Medulla oblongata (tissue), 1 donor: ENCODE data around the gene ARHGEF3.
A peak's percentile ranks its signal among the peaks of the same experiment; 100 is the strongest.

Experiments used
- DNase-seq: peaks from one replicate; pipeline ENCODE4 v3.0.0-alpha.2; 2015; ENCODE audit errors: extremely low spot score

ARHGEF3 gene

DNA sequence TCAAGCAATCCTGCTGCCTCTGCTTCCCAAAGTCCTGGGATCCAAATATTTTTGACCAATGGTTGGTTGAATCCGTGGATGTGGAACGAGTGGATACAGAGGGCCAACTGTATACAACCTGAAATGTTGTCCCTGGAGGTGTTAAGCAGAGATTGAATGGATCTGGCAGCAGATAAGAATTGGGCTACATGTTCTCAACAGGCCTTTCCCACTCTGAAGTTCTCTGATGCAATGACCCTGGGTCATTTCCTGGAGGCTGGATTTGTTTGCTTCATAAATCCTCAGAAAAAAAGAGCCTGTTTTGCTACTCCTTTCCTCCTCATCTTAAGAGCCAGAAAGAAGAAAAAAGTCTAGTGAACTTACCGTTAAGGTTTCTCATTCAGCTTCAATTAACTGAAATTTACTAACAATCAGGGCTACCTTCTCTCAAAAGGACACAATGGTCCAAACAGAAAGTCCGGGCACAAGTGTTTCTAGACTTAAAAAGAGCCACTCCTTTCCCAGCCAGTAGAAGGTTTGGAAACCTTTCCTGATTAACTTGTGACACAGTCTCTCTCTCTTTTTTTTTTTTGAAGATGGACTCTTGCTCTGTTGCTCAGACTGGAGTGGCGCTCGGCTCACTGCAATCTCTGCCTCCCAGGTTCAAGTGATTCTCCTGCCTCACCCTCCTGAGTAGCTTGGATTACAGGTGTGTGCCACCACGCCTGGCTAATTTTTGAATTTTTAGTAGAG, 6.5 kb downstream of the ARHGEF3 start:
- DNase-seq, result no peak

DNA sequence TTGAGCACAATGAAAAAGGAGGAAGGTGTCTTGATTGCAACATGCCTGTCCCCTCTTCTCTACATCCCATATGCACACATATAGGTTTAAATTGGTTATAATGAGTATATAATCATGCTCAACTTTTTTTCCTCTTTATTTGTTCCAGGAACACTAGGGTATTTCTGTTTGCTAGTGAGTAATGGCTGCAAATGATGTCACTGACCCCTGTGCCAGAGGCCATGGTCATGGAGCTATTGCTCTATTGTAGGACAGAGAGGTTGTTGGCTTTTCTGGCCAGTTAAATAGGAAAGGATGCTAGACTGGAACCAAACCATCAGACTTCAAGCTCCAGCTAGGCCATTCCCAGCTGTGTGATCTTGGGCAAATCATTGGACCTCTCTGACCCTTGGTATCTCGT, 9.6 kb downstream of the ARHGEF3 start:
- no peak for DNase-seq

DNA sequence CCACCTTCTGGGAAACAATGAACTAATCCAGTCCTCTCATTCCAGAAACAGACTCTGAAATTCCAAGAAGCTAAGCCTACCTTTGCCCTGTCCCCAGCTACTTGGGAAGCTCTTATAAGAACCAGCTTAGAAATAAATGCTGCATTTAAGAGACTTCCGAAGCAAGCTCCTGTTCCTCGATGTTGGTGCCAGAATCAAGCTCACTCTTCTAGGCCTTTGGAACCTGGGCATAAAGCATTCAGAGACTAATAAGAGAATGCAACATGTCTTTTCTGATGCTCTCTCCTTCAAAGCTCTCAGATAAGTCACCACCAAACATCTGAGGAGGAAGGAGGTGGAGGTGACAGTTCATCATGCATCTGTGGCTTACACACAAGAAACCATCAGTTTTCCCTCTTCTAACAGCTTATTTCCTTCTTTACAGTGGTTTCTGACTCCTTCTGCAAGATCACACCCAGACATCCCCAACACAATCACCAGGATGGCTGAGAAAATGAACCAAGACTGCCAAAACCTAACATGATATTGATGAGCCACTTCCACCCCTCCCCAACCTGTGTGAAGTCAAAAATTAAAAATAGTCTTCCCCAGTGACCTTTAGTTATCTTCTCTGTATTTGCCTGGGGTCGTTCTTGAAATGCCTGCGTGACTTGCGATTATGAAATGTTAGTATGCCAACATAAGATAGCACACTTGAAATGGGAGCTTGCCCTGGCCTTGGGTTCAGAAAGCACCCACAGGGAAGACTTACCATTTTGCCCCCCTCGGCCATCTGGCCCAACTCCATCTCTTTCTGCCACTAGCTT, 11.5 kb downstream of the ARHGEF3 start:
- no peak for DNase-seq

DNA sequence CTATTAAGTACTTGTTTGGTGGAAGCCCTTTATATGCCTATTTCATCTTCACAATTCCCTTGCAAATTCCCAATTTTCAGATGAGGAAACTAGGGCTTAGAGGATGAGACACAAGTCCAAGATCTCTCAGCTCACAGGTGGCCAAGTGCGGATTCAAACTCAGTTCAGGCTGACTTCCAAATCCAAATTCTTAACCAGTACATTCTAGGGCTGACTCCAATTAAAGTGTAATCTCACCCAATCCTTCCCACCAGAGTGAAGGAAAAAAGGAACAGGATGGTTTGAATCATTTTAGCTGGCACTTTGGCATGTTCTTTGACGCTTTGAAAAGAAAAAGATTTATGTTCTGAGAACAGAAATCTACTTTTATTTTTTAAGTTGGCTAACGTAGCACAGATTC, 12.7 kb downstream of the ARHGEF3 start:
- no peak for DNase-seq

DNA sequence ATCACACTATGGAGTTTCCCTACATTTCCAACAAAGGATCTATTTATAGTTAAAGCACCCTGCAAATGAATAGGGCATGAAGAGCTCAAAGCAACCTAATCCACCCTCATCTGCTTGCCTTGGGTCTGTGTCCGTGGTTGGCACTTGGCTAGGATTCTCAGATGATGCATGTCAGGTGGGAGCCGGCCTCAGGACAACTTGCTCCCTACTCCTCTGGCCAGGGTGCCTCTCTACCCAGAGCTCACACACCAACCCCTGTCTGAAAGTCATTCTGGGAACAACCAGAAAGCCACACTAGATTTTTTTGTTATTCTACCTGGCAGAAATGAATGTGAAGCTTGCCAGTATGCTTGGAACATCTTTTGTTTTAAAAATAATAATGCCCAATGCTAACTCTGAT, 13.2 kb downstream of the ARHGEF3 start:
- no peak for DNase-seq

DNA sequence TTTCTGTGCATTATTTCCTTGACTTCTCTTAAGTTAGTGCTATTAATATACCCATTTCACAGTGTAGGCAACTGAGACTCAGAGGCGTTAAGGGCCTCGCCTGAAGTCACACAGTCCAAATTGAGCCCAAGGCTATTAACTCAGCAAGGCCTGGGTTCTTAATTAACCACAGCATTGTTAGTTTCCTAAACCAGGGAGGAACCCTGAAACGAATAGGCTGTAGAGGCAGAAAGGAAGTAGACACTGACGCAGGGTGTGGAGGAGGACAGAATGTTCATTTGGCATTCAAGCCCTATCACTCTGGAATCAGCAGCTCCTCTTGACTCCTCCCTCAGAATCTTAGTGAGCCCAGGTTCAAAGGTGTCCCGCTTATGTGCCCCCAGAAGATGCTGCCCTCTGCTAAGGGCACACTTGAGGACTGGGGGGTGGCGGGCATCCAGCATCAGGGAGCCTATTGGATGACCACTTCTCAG, 13.9 kb downstream of the ARHGEF3 start:
- DNase-seq, result no peak

DNA sequence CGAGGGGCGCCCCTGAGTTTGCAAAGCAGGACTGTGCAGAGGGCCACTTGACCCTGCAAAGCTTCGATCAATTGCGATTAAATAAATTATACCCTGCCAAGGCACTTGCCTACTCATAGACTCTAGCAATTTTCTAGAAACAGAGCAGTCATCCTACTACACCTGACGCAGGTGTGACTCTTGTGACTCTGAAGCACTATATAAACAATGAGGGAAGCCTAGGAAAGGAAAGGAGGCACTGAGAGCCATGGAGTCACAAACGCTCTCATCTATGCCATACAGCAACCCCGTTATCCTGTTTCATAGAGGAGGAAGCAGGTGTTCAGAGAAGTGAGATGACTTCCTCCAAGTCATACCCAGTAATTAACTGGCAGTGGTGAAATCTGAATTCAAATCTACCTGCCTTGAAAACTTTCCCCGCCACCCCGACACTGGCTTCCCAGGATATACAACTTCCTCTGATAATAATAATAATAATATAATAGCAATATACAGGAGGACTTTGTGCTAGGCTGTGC, 14.4 kb downstream of the ARHGEF3 start:
- no peak for DNase-seq

DNA sequence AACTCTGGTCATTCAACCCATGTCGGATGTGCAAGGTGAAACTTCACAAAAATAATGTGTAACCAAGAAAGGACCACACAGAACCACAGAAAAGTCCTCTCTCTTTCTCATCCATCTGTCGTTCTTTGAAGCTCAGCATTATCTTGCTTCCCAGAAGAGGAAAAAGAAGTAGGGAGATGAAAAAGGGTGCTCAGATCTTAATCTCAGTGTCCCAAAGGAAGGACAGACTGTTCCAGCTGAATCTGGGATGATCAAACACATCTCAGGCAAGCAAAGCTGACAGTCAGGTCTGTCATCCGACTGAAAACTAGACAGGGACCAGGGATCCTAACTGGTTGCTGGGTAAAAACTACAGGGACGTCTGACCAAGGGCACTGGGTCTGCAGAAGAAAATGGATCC, 16.2 kb downstream of the ARHGEF3 start:
- DNase-seq, result no peak

DNA sequence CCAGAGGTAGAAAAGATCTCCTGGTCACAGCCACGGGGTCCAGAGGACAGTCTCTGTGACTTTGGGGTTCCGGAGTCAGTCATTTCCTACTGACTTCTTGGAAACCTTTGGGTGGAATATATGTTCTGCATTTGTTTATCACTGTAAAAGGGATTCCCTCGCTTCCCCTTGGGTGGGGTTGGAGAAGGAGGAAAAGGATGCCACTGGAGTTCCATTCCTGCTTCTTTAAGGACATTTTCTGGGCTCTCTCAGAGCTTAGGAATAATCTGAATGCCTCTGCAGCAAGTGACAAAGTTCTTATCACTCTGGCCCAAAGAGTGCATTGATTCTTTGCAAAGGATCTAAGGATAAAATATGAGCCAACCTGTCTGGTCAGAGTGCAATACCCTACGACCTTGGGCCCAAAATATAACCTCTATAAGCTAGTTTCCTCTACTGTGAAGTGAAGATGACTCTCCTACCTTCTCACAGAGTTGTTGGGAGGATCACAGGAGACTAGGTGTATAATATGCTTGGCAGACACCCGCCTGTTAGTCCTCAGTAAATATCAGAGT, 17.2 kb downstream of the ARHGEF3 start:
- DNase-seq, result no peak

DNA sequence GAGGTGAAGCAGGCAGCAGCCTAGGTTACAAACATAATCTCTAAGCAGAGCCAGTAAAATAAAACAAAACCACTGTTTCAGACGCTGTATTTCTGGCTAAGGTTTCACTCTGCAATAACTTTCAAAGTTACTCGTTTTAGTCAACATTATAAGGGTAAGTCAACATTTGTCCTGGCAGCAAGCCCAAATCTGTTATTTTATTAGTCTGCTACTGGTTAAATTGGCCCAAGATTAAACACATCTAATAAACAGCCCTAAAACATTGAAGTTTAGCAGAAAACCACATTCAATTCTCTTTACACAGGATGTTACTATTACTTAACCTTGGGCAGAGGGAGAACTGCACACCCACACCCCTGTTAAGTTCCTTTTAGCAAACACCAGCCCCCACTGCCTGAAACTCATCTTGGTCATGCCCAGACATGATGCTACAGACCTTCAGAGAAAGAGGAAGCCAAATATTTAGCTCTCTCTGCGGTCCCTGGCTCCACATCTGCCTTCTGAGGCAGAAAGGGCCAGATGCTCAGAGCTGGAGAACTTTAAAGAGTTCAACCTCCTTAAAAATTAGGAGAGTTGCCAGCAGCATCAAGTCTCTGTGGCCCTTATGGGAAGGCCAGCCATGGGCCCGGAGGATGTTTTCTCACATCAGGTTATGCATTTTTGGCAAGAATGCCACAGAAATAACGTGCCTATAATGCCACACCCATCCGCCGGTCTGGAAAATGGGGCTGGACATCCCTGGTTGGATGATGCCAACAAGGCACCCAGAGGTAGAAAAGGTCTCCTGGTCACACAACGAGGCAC, 17.9 kb downstream of the ARHGEF3 start:
- DNase-seq, result peak; percentile 86

DNA sequence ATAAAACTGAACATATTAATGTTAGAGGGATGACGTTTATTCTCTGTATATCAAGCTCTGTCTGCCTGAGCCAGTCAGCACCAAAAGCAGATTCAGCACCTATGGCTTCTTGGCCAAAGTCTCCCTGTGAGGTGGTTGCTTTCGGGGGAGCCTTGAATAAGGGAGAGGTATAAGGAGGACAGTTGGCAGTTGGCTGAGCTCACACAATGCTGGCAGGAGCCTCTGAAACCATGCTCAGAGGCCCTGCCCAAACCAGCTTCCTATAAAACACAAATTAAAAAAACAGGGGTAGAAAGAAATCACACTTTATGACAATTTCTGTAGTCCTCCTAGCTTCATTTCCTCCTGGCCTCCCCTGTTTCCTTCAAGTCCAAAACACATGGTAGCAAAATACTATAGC, 18.8 kb downstream of the ARHGEF3 start:
- no peak for DNase-seq

DNA sequence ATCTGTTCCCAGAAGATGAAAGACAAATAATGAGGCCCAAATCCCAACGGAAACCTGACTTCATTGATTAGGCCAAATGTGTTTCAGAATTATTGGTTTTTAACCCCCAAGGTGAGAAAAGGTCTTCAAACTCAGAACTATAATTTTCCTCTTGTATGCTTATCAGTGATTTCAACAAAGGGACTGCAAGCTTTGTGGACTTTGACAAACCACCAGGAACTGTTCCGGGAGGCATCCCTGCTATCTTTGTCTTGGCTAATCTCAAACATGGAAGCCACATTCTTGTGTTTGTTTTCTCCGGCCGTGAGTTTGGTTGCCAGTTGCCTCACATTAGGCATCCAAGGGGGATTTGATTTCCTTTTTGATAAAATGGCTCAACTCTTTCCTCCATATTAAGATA, 19.5 kb downstream of the ARHGEF3 start:
- no peak for DNase-seq

DNA sequence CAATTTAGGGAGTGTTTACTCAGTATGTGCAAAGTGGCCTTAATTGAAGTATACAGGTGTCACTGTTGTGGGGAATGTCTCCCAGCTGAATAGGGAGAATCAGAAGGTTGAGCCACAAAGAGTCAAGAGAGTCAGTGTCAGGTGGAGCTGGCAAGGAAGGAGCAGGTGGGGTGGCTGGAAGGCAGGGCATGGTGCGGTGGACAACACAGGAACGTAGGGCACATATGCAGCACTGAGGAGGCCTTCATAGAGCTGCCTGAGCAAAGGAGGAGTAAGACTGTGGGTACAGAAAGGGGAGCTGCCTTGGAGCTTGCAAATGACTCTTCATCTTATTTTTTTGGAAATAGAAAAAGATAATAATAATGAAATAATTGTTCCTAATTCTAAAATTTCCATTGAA, 20.0 kb downstream of the ARHGEF3 start:
- DNase-seq, result no peak

DNA sequence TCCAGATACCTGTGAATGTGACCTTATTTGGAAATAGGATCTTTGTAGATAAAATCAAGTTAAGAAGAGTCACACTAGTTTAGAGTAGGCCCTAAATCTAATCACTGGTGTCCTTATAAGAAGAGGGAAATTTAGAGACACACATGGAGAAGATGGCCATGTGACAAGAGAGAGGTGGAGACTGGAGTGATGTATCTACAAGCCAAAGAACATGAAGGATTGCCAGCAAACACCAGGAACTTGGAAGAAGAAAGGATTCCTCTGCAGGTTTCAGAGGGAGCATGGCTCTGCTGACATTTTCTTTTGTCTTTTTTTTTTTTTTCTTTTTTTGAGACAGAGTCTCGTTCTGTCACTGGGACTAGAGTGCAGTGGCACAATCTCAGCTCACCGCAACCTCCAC, 20.8 kb downstream of the ARHGEF3 start:
- DNase-seq, result no peak

DNA sequence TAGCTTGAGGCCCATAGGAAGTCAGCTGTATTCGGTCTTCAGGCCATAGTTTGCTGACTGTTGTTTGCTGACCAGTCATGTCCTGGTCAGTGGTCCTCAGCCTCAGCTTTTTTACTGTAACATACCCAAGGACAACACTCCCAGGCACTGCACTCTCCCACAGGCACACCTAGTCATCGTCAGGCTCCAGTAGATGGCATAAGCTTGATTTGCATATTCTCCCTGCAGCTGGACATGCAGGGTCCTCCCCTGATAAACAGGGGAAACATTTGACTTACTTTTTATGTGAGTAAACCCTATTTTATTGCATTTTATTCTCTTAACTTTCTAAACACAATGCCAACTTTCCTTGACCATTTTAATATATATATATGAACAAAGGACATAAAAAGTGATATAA, 22.9 kb downstream of the ARHGEF3 start:
- no peak for DNase-seq

DNA sequence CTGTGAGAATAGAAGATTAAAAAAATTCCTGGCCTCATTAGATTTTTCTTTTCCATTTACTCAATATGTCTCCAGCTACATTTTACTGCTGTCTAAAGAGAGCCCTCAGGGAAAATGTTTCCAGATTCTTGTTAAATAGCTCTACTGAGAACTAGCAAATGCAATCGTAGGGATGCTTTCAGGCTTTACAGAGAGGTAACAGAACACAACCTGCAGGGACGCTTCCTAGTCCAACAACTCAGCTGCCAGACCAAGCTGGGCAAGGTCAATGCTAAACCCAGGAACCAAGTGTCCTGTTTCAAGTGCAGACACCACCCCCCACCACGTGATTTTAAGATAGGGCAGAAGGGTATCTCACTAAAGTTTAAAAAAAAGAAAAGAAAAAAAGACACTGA, 25.2 kb downstream of the ARHGEF3 start:
- DNase-seq, result no peak

DNA sequence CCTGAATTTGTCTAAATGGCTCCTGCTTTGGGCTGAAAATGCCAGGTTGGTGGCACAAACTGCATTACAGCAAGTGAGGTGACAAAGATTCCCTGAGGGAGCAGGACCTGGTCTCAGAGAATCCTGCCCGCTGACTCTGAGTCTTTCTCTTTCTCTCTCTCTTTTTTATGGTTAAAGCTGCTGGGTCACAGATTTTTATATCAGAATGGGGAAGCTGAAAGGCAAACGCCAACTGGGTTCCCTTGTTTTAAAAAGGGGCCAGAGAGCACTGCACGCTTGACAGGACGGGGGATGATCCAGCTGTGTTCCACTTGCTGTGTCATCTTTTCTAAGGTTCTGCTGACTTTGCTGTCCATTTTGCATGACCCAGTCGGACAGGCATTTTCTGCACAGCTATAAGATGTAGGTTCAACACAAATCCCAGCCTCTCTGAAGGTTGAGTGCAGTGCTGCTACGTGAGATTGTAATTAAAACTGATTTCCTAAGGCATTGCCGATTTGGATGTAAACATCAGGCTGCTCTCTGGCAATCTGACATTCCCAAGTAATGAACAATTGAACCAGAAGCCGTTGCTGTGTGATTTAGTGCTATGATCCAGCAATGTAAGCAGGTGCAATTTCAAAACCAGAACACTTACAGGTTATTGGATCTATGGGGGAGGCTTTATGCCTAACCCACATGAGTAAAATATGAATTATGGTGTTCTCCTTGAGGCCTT, 25.8 kb downstream of the ARHGEF3 start:
- peak; percentile 57 for DNase-seq

DNA sequence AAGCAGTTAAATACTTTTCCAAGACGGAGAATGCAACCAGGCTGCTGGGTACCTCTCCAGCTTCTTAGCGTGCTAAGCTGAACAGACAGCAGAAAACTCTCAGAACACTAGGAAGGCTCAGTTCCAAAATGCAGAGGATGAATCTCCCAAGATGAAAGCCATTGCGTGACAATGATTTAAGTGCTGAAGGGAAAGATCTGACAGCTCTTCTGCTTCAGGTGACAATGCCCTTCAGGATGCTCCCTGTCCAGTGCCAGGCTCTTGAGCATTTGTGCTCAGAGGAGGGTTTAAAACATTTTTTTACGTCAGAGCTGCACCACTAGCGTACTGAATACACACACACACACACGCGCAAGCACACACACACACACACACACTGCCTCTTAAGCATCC, 26.3 kb downstream of the ARHGEF3 start:
- no peak for DNase-seq

DNA sequence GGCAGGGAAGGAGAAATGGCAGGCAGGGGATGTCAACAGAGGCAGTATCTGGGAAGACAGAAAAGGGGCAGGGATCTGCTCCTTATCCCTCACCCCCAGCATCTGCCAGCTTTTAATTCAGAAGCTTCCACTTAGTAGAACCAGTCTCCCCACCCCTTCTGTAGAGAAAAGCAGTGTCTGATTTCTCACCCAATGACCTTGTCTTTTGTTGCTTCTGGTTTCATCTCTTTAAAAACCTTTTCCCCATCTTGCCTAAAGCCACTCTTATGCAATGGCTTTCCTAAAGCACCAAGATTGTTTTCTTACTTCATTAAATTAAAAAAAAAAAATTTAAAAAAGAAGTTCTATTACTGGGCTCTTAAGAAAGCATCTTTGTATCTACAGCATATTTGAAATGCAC, 27.8 kb downstream of the ARHGEF3 start:
- no peak for DNase-seq

DNA sequence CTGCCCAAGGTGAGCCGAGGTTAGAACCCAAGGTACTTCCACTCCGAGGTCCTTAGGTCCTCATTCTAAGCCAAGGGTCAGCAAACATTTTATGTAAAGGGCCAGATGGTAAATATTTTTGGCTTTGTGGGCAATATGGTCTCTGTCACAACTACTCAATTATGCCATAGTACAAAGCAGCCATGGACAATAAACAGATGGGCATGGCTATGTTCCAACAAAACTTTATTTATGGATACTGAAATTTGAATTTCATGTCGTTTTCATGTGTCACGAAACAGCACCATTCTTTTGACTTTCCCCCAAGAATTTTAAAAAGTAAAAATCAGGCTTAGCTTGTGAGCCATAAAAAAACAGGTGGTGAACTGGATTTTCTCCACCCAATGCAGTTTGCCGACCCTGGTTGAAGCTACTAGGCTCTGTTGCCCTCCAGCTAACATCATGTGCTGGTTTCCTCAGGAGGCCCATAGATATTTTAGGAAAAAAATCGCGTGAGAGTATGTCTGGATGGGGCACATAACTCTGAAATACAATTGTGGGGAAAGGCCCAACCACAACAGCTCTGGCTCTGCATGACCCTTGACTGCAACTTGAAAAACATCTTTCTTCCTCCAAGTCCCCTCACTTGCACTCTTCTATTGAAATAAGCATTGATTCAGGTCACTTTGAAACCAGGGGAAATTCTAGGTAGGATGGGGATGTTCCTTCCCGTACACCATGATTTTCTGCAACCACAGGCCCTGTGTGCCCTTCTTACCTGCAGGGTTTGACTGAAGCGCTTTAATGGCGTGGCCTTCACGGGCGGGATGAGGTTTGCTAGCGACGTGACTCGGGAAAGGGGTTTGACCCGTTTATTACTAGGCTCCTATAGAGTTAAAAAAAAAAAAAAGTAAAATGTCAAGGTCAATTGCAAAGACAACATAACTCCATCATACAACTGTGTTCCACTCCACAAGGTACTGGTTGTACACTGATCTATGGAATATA, 28.5 kb downstream of the ARHGEF3 start:
- DNase-seq, result no peak
